Activated CD4-positive, CD25-positive, alpha-beta regulatory T cell treated with anti-CD3 and anti-CD28 coated beads, Interleukin-2, amount 50 U/mL, for 16 hours (primary cell): Measurements from ENCODE around the gene VPS9D1.
"Not testable (repeated sequence)": the region's sequence is repeated elsewhere in the genome, so short reads cannot be mapped to it uniquely, and the experiment has no call there.

ENCODE experiments used
- DNase-seq: peaks from one replicate; pipeline ENCODE4 v3.0.0-alpha.2; 2020; ENCODE audit warnings: low read depth, low spot score

The VPS9D1 gene

GRCh38 chr16:89695086-89695874, 25.4 kb downstream of the VPS9D1 start:
- DNase-seq: no peak

- DNase-seq: not testable (repeated sequence)
Measured at GRCh38 chr16:89694784-89695085, 26.0 kb downstream of the VPS9D1 start.

GRCh38 chr16:89693931-89694783, 26.5 kb downstream of the VPS9D1 start:
- no peak for DNase-seq

- DNase-seq: no peak
Measured at GRCh38 chr16:89693289-89693731, 27.4 kb downstream of the VPS9D1 start.

GRCh38 chr16:89691986-89692569, 28.6 kb downstream of the VPS9D1 start:
- DNase-seq: no peak

GRCh38 chr16:89691231-89691985, 29.3 kb downstream of the VPS9D1 start:
- DNase-seq: no peak

- no peak for DNase-seq
Measured at GRCh38 chr16:89690392-89690901, 30.3 kb downstream of the VPS9D1 start.

- not testable (repeated sequence) for DNase-seq
Measured at GRCh38 chr16:89689621-89690020, 31.1 kb downstream of the VPS9D1 start.

- DNase-seq: no peak
Measured at GRCh38 chr16:89689142-89689541, 31.6 kb downstream of the VPS9D1 start.

- no peak for DNase-seq
Measured at GRCh38 chr16:89688395-89688794, 32.3 kb downstream of the VPS9D1 start.

- DNase-seq: no peak
Measured at GRCh38 chr16:89687092-89687940, 33.4 kb downstream of the VPS9D1 start.

GRCh38 chr16:89686520-89687091, 34.1 kb downstream of the VPS9D1 start, which contains the start of gene CDK10:
Gene CDK10, plus strand, starts transcription at chr16:89686689. Its CDS starts 22 bp downstream, at chr16:89686711.
- peak; percentile 84 for DNase-seq

GRCh38 chr16:89685916-89686315, 34.8 kb downstream of the VPS9D1 start:
- DNase-seq: no peak

GRCh38 chr16:89678258-89678657, 42.4 kb downstream of the VPS9D1 start:
- no peak for DNase-seq

GRCh38 chr16:89672177-89672941, 48.3 kb downstream of the VPS9D1 start:
- DNase-seq: no peak

GRCh38 chr16:89671565-89671964, 49.1 kb downstream of the VPS9D1 start:
- DNase-seq: not testable (repeated sequence)

GRCh38 chr16:89670496-89671431, 49.9 kb downstream of the VPS9D1 start:
- no peak for DNase-seq

- no peak for DNase-seq
Measured at GRCh38 chr16:89669755-89670154, 50.9 kb downstream of the VPS9D1 start.
